ENCODE data around the gene MYO18A.

Gene MYO18A

GRCh38 chr17:29071303-29071702 is 108.9 kb downstream of the MYO18A start:
- TF ChIP-seq SUZ12 (IDR thresholded peaks at IDR 0.05; ENCODE audit: extremely low read depth, insufficient read depth, insufficient read length) (no peak), YY1 (IDR thresholded peaks at IDR 0.05; ENCODE audit: insufficient read depth, insufficient read length) (no peak), ZNF274 (IDR thresholded peaks at IDR 0.05; ENCODE audit: low read depth, low read length) (no peak)
- no peaks in the 10 kb centered on the region for H3K27me3 ChIP-seq (ENCODE audit: insufficient read depth, insufficient read length)
- no peak for DNase-seq (ENCODE audit: low read depth, low spot score)
- no peak overlapping the region for H3K4me3 ChIP-seq (ENCODE audit: insufficient read length, low read depth)
- no peaks in the 10 kb centered on the region for H3K9me3 ChIP-seq (ENCODE audit: insufficient read depth, low read length)
- no peaks in the 10 kb centered on the region for H3K36me3 ChIP-seq (ENCODE audit: insufficient read depth, insufficient read length, low read length)
- no peak overlapping the region for H3K9ac ChIP-seq (ENCODE audit: insufficient read length, low read depth)
- H3K4me1 ChIP-seq (ENCODE audit: insufficient read depth, insufficient read length) = peaks cover 8% of the 10 kb centered on the region

DNA sequence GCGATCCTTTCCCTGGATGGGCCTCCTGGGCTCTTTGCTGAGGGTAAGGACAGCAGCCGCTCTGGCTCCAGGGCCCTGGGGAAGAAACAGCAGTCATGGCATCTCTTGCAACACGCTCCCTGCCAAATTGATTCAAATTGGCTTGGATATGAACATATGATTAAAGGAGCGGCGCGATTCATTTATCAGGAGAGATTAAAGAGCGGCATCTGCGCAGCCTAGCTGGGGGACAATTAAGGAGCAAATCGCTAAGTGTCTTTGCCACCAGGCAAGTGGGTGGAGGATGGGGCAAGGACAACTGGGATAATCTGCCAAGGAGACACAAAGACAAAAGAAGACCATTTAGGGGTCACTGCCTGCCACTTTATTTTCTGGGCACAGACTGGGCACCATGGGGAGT is 109.4 kb downstream of the MYO18A start:
- TF ChIP-seq SUZ12 (IDR thresholded peaks at IDR 0.05; ENCODE audit: extremely low read depth, insufficient read depth, insufficient read length) (no peak), ZNF274 (IDR thresholded peaks at IDR 0.05; ENCODE audit: low read depth, low read length) (no peak), YY1 (IDR thresholded peaks at IDR 0.05; ENCODE audit: insufficient read depth, insufficient read length) (no peak)
- Histone ChIP-seq H3K9ac (ENCODE audit: insufficient read length, low read depth) (no peak overlapping the region), H3K27me3 (ENCODE audit: insufficient read depth, insufficient read length) (no peaks in the 10 kb centered on the region), H3K9me3 (ENCODE audit: insufficient read depth, low read length) (no peaks in the 10 kb centered on the region), H3K4me1 (ENCODE audit: insufficient read depth, insufficient read length) (peaks cover 8% of the 10 kb centered on the region), H3K36me3 (ENCODE audit: insufficient read depth, insufficient read length, low read length) (no peaks in the 10 kb centered on the region), H3K4me3 (ENCODE audit: insufficient read length, low read depth) (no peak overlapping the region)
- DNase-seq (ENCODE audit: low read depth, low spot score) = no peak

DNA sequence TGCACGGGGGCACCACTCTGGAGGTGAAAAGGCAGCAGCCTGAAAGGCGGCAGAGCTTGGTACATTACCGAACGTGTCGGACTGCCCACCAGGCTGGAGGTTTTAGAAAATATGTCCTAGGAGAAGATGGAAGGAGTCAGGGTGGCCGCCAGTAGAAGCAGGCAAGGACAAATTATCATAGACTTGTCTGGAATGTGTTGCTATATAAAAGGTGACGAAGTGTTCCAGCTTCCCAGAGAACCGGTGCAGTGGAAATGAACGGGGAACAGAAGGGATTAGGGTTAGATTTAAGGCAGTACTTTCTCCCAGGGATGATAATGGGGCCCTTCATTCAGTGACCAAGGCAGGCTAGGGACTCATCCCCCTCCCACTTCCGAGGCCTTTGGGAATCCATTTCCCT is 109.9 kb downstream of the MYO18A start:
- peaks cover 8% of the 10 kb centered on the region for H3K4me1 ChIP-seq (ENCODE audit: insufficient read depth, insufficient read length)
- no peak overlapping the region for H3K9ac ChIP-seq (ENCODE audit: insufficient read length, low read depth)
- no peak overlapping the region for H3K4me3 ChIP-seq (ENCODE audit: insufficient read length, low read depth)
- no peak for DNase-seq (ENCODE audit: low read depth, low spot score)
- no peak for TF ChIP-seq SUZ12 (IDR thresholded peaks at IDR 0.05; ENCODE audit: extremely low read depth, insufficient read depth, insufficient read length)
- TF ChIP-seq YY1 (IDR thresholded peaks at IDR 0.05; ENCODE audit: insufficient read depth, insufficient read length) = no peak
- no peaks in the 10 kb centered on the region for H3K27me3 ChIP-seq (ENCODE audit: insufficient read depth, insufficient read length)
- H3K36me3 ChIP-seq (ENCODE audit: insufficient read depth, insufficient read length, low read length) = no peaks in the 10 kb centered on the region
- H3K9me3 ChIP-seq (ENCODE audit: insufficient read depth, low read length) = no peaks in the 10 kb centered on the region

GRCh38 chr17:29069526-29070041 is 110.6 kb downstream of the MYO18A start:
- TF ChIP-seq SUZ12 (IDR thresholded peaks at IDR 0.05; ENCODE audit: extremely low read depth, insufficient read depth, insufficient read length) (no peak), ZNF274 (IDR thresholded peaks at IDR 0.05; ENCODE audit: low read depth, low read length) (no peak), YY1 (IDR thresholded peaks at IDR 0.05; ENCODE audit: insufficient read depth, insufficient read length) (no peak)
- Histone ChIP-seq H3K27me3 (ENCODE audit: insufficient read depth, insufficient read length) (no peaks in the 10 kb centered on the region), H3K9me3 (ENCODE audit: insufficient read depth, low read length) (no peaks in the 10 kb centered on the region), H3K4me3 (ENCODE audit: insufficient read length, low read depth) (no peak overlapping the region), H3K36me3 (ENCODE audit: insufficient read depth, insufficient read length, low read length) (no peaks in the 10 kb centered on the region), H3K9ac (ENCODE audit: insufficient read length, low read depth) (no peak overlapping the region), H3K4me1 (ENCODE audit: insufficient read depth, insufficient read length) (peaks cover 8% of the 10 kb centered on the region)
- DNase-seq (ENCODE audit: low read depth, low spot score) = no peak

GRCh38 chr17:29068818-29069217 is 111.4 kb downstream of the MYO18A start:
- Histone ChIP-seq H3K9me3 (ENCODE audit: insufficient read depth, low read length) (no peaks in the 10 kb centered on the region), H3K4me3 (ENCODE audit: insufficient read length, low read depth) (no peak overlapping the region), H3K36me3 (ENCODE audit: insufficient read depth, insufficient read length, low read length) (no peaks in the 10 kb centered on the region), H3K4me1 (ENCODE audit: insufficient read depth, insufficient read length) (peaks cover 4% of the 10 kb centered on the region), H3K9ac (ENCODE audit: insufficient read length, low read depth) (no peak overlapping the region), H3K27me3 (ENCODE audit: insufficient read depth, insufficient read length) (no peaks in the 10 kb centered on the region)
- no peak for DNase-seq (ENCODE audit: low read depth, low spot score)
- TF ChIP-seq YY1 (IDR thresholded peaks at IDR 0.05; ENCODE audit: insufficient read depth, insufficient read length) (no peak), SUZ12 (IDR thresholded peaks at IDR 0.05; ENCODE audit: extremely low read depth, insufficient read depth, insufficient read length) (no peak), ZNF274 (IDR thresholded peaks at IDR 0.05; ENCODE audit: low read depth, low read length) (no peak)

GRCh38 chr17:29066606-29067005 is 113.6 kb downstream of the MYO18A start:
- TF ChIP-seq SUZ12 (IDR thresholded peaks at IDR 0.05; ENCODE audit: extremely low read depth, insufficient read depth, insufficient read length) (no peak), ZNF274 (IDR thresholded peaks at IDR 0.05; ENCODE audit: low read depth, low read length) (no peak), YY1 (IDR thresholded peaks at IDR 0.05; ENCODE audit: insufficient read depth, insufficient read length) (no peak)
- Histone ChIP-seq H3K36me3 (ENCODE audit: insufficient read depth, insufficient read length, low read length) (no peaks in the 10 kb centered on the region), H3K4me3 (ENCODE audit: insufficient read length, low read depth) (no peak overlapping the region), H3K4me1 (ENCODE audit: insufficient read depth, insufficient read length) (peaks cover 4% of the 10 kb centered on the region), H3K9me3 (ENCODE audit: insufficient read depth, low read length) (no peaks in the 10 kb centered on the region), H3K27me3 (ENCODE audit: insufficient read depth, insufficient read length) (no peaks in the 10 kb centered on the region), H3K9ac (ENCODE audit: insufficient read length, low read depth) (no peak overlapping the region)
- no peak for DNase-seq (ENCODE audit: low read depth, low spot score)

GRCh38 chr17:29066047-29066446 is 114.2 kb downstream of the MYO18A start:
- TF ChIP-seq YY1 (IDR thresholded peaks at IDR 0.05; ENCODE audit: insufficient read depth, insufficient read length) = no peak
- TF ChIP-seq SUZ12 (IDR thresholded peaks at IDR 0.05; ENCODE audit: extremely low read depth, insufficient read depth, insufficient read length) = no peak
- no peak for TF ChIP-seq ZNF274 (IDR thresholded peaks at IDR 0.05; ENCODE audit: low read depth, low read length)
- no peak overlapping the region for H3K9ac ChIP-seq (ENCODE audit: insufficient read length, low read depth)
- peaks cover 8% of the 10 kb centered on the region for H3K4me1 ChIP-seq (ENCODE audit: insufficient read depth, insufficient read length)
- H3K36me3 ChIP-seq (ENCODE audit: insufficient read depth, insufficient read length, low read length) = no peaks in the 10 kb centered on the region
- no peaks in the 10 kb centered on the region for H3K9me3 ChIP-seq (ENCODE audit: insufficient read depth, low read length)
- H3K27me3 ChIP-seq (ENCODE audit: insufficient read depth, insufficient read length) = no peaks in the 10 kb centered on the region
- H3K4me3 ChIP-seq (ENCODE audit: insufficient read length, low read depth) = no peak overlapping the region
- no peak for DNase-seq (ENCODE audit: low read depth, low spot score)
